Effector memory CD4-positive, alpha-beta T cell (primary cell): ENCODE results near the gene STYK1.

Source experiments
- DNase-seq, 3 donors: peaks; one replicate each; pipeline ENCODE4 v3.0.0-alpha.2; 2020
- H3K27ac ChIP-seq: 2 replicates; pipeline ENCODE4 v1.7.0; 2013; ENCODE audit warnings: mild to moderate bottlenecking, low read length, moderate library complexity; ENCODE audit not compliant: insufficient read depth, poor library complexity, severe bottlenecking
- H3K27me3 ChIP-seq: replicated peaks from 2 replicates; pipeline ENCODE4 v1.7.0; 2013; ENCODE audit warnings: mild to moderate bottlenecking, low read length; ENCODE audit not compliant: insufficient read depth, control insufficient read depth, poor library complexity, severe bottlenecking
- H3K36me3 ChIP-seq: 2 replicates; pipeline ENCODE4 v1.7.0; 2013; ENCODE audit warnings: mild to moderate bottlenecking, low read length, moderate library complexity; ENCODE audit not compliant: control insufficient read depth, insufficient read depth
- H3K4me1 ChIP-seq: 2 replicates; pipeline ENCODE4 v1.7.0; 2013; ENCODE audit warnings: low read length, mild to moderate bottlenecking; ENCODE audit not compliant: control insufficient read depth, insufficient read depth, poor library complexity, severe bottlenecking
- H3K4me3 ChIP-seq: 2 replicates; pipeline ENCODE4 v1.7.0; 2013; ENCODE audit warnings: low read length, low read depth, mild to moderate bottlenecking; ENCODE audit not compliant: insufficient read depth, poor library complexity, severe bottlenecking
- H3K9me3 ChIP-seq: 2 replicates; pipeline ENCODE4 v1.7.0; 2013; ENCODE audit warnings: mild to moderate bottlenecking, low read length, moderate library complexity; ENCODE audit not compliant: control insufficient read depth

STYK1 gene

DNA sequence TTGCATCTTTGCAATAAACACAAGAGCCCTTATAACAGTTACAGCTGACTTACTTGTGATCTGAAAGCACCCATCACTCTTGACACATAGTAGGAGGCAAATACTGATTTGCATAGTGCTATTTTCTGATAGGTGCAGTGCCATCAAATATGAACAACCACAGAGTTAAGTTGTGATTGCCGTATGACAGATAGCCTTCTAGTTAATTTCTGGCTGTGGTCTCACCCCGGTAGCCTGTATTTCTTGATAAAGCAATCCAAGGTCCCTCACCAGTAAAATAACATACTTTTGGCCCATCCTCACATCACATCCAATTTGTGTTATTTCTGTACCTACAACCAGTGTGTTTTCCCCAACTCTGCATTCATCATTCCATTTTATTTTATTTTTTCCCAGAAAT lies 23.3 kb upstream of the STYK1 start:
- no peaks in the 10 kb centered on the region for H3K4me1 ChIP-seq
- H3K4me3 ChIP-seq, result no peak overlapping the region
- no peaks in the 10 kb centered on the region for H3K9me3 ChIP-seq
- H3K27ac ChIP-seq, result no peak overlapping the region
- no peaks in the 10 kb centered on the region for H3K36me3 ChIP-seq
- H3K27me3 ChIP-seq, result no peaks in the 10 kb centered on the region
- no peak for DNase-seq

DNA sequence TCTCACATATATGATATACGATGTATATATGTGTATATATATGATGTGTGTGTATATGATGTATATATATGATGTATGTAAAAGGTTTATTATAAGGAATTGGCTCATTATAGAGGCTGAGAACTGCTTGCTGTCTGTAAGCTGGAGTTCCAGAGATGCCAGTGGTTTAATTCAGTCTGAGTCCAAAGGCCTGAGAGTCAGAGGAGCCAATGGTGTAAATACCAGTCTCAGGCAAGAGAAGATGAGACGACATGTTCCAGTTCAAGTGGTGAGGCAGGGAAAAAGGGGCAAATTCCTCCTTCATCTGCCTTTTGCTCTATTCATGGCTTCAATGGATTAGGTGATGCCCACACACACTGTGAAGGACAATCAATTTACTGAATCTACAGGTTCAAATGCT lies 17.1 kb upstream of the STYK1 start:
- Histone ChIP-seq H3K27me3 (no peaks in the 10 kb centered on the region), H3K36me3 (no peaks in the 10 kb centered on the region), H3K4me3 (no peak overlapping the region), H3K4me1 (no peaks in the 10 kb centered on the region), H3K9me3 (no peaks in the 10 kb centered on the region), H3K27ac (no peak overlapping the region)
- no peak for DNase-seq

- H3K27ac ChIP-seq, result no peak overlapping the region
- no peaks in the 10 kb centered on the region for H3K4me1 ChIP-seq
- no peaks in the 10 kb centered on the region for H3K9me3 ChIP-seq
- no peak overlapping the region for H3K4me3 ChIP-seq
- no peak for DNase-seq
- H3K27me3 ChIP-seq, result no peaks in the 10 kb centered on the region
- no peaks in the 10 kb centered on the region for H3K36me3 ChIP-seq
Observed at GRCh38 chr12:10689146-10689545, 15.3 kb upstream of the STYK1 start.

DNA sequence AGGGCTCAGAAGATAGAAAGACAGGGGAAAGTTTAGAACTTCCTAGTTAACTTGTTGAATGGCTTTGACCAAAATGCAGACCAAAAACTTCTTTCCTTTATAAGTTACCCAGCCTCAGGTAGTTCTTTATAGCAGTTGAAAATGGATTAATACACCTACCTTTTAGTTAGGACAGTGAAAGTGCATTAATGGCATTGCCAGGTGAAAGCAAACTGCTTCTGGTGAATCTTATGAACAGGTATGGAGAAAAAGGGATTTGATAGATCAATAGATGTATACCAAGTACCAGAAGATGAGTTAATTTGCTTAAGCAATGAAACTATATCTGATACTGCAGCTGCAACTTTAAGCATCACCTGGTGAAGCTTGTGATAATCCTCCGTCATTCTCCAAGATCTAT lies 14.2 kb upstream of the STYK1 start:
- no peaks in the 10 kb centered on the region for H3K36me3 ChIP-seq
- H3K9me3 ChIP-seq, result no peaks in the 10 kb centered on the region
- H3K4me3 ChIP-seq, result no peak overlapping the region
- no peak overlapping the region for H3K27ac ChIP-seq
- no peak for DNase-seq
- no peaks in the 10 kb centered on the region for H3K4me1 ChIP-seq
- H3K27me3 ChIP-seq, result no peaks in the 10 kb centered on the region

GRCh38 chr12:10672231-10672868 lies 1.5 kb downstream of the STYK1 start:
- no peak overlapping the region for H3K4me3 ChIP-seq
- H3K9me3 ChIP-seq, result no peaks in the 10 kb centered on the region
- no peaks in the 10 kb centered on the region for H3K36me3 ChIP-seq
- peaks cover 15% of the 10 kb centered on the region for H3K4me1 ChIP-seq
- no peak overlapping the region for H3K27ac ChIP-seq
- DNase-seq, result no peak
- no peaks in the 10 kb centered on the region for H3K27me3 ChIP-seq

- H3K36me3 ChIP-seq, result no peaks in the 10 kb centered on the region
- no peak for DNase-seq
- H3K9me3 ChIP-seq, result no peaks in the 10 kb centered on the region
- H3K4me3 ChIP-seq, result no peak overlapping the region
- no peak overlapping the region for H3K27ac ChIP-seq
- H3K4me1 ChIP-seq, result peaks cover 11% of the 10 kb centered on the region
- H3K27me3 ChIP-seq, result no peaks in the 10 kb centered on the region
Observed at GRCh38 chr12:10669533-10669932, 4.3 kb downstream of the STYK1 start.

DNA sequence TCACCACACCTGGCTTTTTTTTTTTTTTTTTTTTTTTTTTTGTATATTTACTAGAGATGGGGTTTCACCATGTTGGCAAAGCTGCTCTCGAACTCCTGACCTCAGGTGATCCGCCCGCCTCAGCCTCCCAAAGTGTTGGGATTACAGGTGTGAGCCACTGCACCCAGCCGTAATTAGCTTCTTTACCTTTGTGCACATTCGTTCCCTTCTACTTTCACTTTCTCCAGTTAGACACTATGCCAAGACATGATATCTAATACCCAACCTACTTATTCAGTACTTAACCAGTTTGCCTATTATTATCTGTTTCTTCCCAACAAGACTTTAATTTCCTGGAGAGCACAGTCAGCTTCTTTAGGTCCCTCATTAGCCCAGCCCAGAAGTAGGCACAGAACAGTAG lies 5.3 kb downstream of the STYK1 start:
- no peak overlapping the region for H3K27ac ChIP-seq
- no peaks in the 10 kb centered on the region for H3K36me3 ChIP-seq
- no peaks in the 10 kb centered on the region for H3K27me3 ChIP-seq
- DNase-seq, result no peak
- H3K4me3 ChIP-seq, result no peak overlapping the region
- H3K9me3 ChIP-seq, result no peaks in the 10 kb centered on the region
- peaks cover 1% of the 10 kb centered on the region for H3K4me1 ChIP-seq

- Histone ChIP-seq H3K4me1 (no peaks in the 10 kb centered on the region), H3K27me3 (no peaks in the 10 kb centered on the region), H3K27ac (no peak overlapping the region), H3K4me3 (no peak overlapping the region), H3K9me3 (no peaks in the 10 kb centered on the region), H3K36me3 (no peaks in the 10 kb centered on the region)
- DNase-seq, result no peak
Observed at GRCh38 chr12:10667581-10667980, 6.3 kb downstream of the STYK1 start.

- DNase-seq, result no peak
- no peaks in the 10 kb centered on the region for H3K36me3 ChIP-seq
- no peaks in the 10 kb centered on the region for H3K27me3 ChIP-seq
- no peak overlapping the region for H3K4me3 ChIP-seq
- H3K4me1 ChIP-seq, result no peaks in the 10 kb centered on the region
- H3K27ac ChIP-seq, result no peak overlapping the region
- H3K9me3 ChIP-seq, result no peaks in the 10 kb centered on the region
Observed at GRCh38 chr12:10664499-10664898, 9.4 kb downstream of the STYK1 start.

- Histone ChIP-seq H3K36me3 (no peaks in the 10 kb centered on the region), H3K4me3 (no peak overlapping the region), H3K9me3 (no peaks in the 10 kb centered on the region), H3K27me3 (no peaks in the 10 kb centered on the region), H3K4me1 (no peaks in the 10 kb centered on the region), H3K27ac (no peak overlapping the region)
- no peak for DNase-seq
Observed at GRCh38 chr12:10663869-10664268, 10.0 kb downstream of the STYK1 start.
